GM12864 (cell line): ENCODE results near the gene PIN4.
A peak's percentile ranks its signal among the peaks of the same experiment; 100 is the strongest.

Experiments
- DNase-seq: peaks from one replicate; pipeline ENCODE4 v3.0.0-alpha.2; 2011; ENCODE audit warnings: low read depth
- H3K4me3 ChIP-seq: 2 replicates; pipeline ENCODE4 v1.5.1; 2011; ENCODE audit warnings: mild to moderate bottlenecking, low read depth, low read length, control low read depth
- CTCF ChIP-seq: IDR thresholded peaks from 2 replicates; pipeline ENCODE4 v1.5.1; 2011; ENCODE audit warnings: low read depth, mild to moderate bottlenecking, moderate library complexity, low read length, control low read depth, inconsistent platforms; ENCODE audit errors: missing control alignments

The PIN4 gene

GRCh38 chrX:72181178-72182125 lies at the start of gene PIN4:
Gene PIN4, plus strand, starts transcription at chrX:72181757. Its CDS starts 29 bp downstream, at chrX:72181786.
- no peak for TF ChIP-seq CTCF
- DNase-seq, result peak; percentile 86
- H3K4me3 ChIP-seq, result peak within 1 kb of the TSS; percentile 71

- no peak for TF ChIP-seq CTCF
- no peak for DNase-seq
- no peak overlapping the region for H3K4me3 ChIP-seq
Measured at GRCh38 chrX:72132456-72132855, 49.1 kb upstream of the PIN4 start.

- no peak overlapping the region for H3K4me3 ChIP-seq
- DNase-seq, result no peak
- no peak for TF ChIP-seq CTCF
Measured at GRCh38 chrX:72133851-72134546, 47.6 kb upstream of the PIN4 start.

- H3K4me3 ChIP-seq, result no peak overlapping the region
- TF ChIP-seq CTCF, result no peak
- DNase-seq, result no peak
Measured at GRCh38 chrX:72137846-72138495, 43.6 kb upstream of the PIN4 start.

GRCh38 chrX:72139538-72139937 lies 42.0 kb upstream of the PIN4 start:
- DNase-seq, result no peak
- TF ChIP-seq CTCF, result no peak
- H3K4me3 ChIP-seq, result no peak overlapping the region

- no peak for TF ChIP-seq CTCF
- no peak for DNase-seq
- H3K4me3 ChIP-seq, result no peak overlapping the region
Measured at GRCh38 chrX:72141372-72142004, 40.1 kb upstream of the PIN4 start.
